Activated CD8-positive, alpha-beta memory T cell treated with anti-CD3 and anti-CD28 coated beads for 1 hour (primary cell): Measurements from ENCODE around the gene PLGRKT.
"Not testable (repeated sequence)": the region's sequence is repeated elsewhere in the genome, so short reads cannot be mapped to it uniquely, and the experiment has no call there.

ENCODE experiments used
- DNase-seq, 2 donors: peaks; one replicate each; pipeline ENCODE4 v3.0.0-alpha.2; 2020; ENCODE audit warnings: low read depth in 1 of 2; ENCODE audit errors: extremely low read depth in 1 of 2

Gene PLGRKT

DNA sequence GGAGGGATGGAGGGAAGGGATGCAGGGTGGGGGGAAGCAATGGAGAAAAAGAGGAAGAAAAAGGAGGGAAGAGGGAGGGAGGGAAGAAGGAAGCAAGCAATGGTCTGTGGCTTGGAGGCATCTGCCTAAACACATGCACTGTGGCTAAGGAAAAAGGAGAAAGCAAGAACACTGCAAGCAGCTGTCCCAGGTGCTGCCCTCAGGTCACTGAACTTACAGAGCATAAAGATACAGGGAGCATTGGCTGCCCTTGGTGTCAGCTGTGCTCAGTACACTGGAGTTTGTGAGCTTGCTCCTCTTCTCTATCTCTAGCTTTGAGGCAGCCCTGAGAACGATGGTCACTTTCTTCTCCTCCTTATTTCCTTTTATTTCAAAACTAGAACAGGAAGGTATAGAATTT lies 116.1 kb downstream of the PLGRKT start:
- not testable (repeated sequence) for DNase-seq

DNA sequence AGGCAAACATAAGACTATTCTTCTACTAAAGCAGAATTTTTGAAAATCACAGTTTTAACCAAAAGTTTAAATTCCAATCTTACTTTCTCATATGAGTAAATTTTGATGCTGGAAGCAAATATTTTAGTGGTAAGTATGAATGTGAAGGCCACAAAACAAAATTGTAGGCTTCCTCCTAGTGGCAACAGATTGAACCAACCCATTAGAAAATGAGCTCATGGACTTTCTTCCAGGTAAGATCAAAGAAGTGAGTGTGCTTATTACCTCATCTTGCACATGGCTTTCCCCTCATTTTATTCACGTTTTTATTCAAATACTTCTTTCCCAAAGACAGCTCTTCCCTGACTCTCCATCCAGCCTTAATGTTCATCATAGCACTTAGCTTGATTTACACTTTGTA lies 116.7 kb downstream of the PLGRKT start:
- DNase-seq, result no peak

DNA sequence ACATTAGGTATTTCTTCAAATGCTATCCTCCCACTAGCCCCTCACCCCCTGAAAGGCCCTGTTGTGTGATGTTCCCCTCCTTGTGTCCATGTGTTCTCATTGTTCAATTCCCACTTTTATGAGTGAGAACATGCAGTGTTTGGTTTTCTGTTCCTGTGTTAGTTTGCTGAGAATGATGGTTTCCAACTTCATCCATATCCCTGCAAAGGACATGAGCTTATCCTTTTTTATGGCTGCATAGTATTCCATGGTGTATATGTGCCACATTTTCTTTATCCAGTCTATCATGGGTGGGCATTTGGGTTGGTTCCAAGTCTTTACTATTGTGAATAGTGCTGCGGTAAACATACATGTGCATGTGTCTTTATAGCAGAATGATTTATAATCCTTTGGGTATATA lies 121.3 kb downstream of the PLGRKT start:
- DNase-seq, result not testable (repeated sequence)

DNA sequence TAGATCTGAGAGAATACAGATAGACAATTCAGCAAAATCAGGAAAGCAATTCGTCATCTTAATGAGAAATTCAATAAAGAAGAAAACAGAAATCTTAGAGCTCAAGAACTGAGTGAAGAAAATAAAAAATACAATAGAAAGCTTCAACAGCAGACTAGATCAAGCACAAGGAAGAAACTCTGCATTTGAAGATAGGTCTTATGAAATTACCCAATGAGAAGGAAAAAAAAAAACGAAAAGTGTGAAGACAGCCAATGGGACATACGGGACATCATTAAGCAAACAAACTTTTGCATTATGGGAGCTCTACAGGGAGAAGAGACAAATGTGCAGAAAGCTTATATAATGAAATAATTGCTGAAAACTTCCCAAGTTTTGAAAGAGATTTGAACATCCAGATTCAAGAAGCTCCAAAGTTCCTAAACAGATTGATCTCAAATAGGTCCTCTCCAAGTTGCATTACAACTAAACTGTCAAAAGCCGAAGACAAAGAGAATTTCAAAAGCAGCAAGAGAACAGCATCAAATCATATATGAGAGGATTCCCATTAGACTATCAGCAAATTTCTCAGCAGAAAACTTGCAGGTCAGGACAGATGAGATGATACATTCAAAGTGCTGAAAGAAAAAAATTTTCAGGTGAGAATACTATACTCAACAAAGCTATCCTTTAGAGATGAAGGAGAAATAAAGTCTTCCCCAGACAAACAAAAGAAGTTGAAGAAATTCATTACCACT lies 122.4 kb downstream of the PLGRKT start:
- no peak for DNase-seq

DNA sequence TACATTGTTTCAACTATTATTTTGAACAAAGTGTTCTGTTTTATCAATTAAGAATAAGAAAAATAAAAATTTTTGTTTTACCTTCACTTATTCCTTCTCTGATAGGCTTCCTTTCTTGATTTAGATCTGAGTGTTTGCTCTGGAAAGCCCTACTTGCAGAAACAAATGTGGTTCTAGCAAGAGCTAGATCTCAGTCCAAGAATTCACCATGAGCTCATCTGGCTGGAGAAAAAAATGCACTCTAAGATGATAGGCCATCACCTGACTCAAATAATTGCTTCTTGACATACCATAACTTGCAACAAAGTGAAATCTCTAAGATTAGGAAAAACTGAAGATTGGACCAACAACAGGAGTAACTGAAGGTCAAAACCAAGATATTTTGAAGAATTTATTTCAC lies 126.9 kb downstream of the PLGRKT start:
- DNase-seq, result no peak
